ENCODE data around the gene PACC1.

Gene PACC1

DNA sequence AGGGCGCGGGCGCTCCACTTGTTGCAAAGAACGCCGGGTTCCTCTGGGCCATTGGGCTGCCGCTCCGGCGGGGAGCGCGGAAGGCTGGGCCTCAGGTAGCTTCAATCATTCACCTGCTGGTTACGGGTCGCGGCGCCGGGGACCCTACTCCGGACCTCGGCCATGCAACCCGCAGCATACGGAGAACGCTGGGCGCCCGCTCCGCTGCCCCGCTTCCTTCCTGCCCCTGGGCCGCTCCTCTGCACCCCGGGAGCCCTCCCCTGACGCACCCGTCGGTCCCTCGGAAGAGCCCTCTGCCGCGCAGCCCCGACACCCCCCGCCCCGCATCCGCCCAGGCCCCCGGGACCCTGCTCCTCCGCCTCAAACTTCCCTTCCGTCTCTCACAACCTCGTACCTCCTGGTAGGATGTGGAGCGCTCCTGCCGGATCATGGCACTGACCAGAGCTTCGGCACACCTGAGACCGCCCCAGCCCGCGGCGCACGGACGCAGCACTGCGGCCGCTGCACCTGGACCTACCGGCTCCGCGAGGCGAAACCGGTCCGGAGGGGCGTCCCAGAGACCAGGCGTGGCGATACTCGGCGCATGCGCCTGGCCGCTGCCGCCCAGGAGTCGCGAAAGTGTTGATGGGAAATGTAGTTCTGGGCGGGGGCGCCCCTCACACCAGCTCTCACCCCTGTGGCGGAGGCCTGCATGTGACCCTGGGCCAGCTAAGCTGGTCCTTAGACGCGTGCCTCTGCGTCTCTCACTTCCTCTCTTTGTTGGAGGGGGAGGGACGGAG, at the start of gene PACC1:
TSS of gene PACC1 (minus strand) at position 559 of the 779 bp plus-strand sequence. CDS start at position 430, 129 bp downstream.
- DNase-seq: peak; percentile 87 to 92
- H3K36me3 ChIP-seq: peaks cover 0 to 23% (median 12%) of the 10 kb centered on the region in 3 donors
- intact Hi-C loops (cut with DNase I; ENCODE audit: low total_unique reads): no loop called here
- H3K4me1 ChIP-seq: peaks cover 0 to 12% (median 7%) of the 10 kb centered on the region in 4 donors
- H3K9me3 ChIP-seq: no peaks in the 10 kb centered on the region
- peak within 1 kb of the TSS; percentile 51 to 64 for H3K27ac ChIP-seq
- no peaks in the 10 kb centered on the region for H3K27me3 ChIP-seq
- H3K4me3 ChIP-seq: peak within 1 kb of the TSS; percentile 72 to 93
- TF ChIP-seq, protein P1, sequence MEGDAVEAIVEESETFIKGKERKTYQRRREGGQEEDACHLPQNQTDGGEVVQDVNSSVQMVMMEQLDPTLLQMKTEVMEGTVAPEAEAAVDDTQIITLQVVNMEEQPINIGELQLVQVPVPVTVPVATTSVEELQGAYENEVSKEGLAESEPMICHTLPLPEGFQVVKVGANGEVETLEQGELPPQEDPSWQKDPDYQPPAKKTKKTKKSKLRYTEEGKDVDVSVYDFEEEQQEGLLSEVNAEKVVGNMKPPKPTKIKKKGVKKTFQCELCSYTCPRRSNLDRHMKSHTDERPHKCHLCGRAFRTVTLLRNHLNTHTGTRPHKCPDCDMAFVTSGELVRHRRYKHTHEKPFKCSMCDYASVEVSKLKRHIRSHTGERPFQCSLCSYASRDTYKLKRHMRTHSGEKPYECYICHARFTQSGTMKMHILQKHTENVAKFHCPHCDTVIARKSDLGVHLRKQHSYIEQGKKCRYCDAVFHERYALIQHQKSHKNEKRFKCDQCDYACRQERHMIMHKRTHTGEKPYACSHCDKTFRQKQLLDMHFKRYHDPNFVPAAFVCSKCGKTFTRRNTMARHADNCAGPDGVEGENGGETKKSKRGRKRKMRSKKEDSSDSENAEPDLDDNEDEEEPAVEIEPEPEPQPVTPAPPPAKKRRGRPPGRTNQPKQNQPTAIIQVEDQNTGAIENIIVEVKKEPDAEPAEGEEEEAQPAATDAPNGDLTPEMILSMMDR (IDR thresholded peaks at IDR 0.05): no peak

DNA sequence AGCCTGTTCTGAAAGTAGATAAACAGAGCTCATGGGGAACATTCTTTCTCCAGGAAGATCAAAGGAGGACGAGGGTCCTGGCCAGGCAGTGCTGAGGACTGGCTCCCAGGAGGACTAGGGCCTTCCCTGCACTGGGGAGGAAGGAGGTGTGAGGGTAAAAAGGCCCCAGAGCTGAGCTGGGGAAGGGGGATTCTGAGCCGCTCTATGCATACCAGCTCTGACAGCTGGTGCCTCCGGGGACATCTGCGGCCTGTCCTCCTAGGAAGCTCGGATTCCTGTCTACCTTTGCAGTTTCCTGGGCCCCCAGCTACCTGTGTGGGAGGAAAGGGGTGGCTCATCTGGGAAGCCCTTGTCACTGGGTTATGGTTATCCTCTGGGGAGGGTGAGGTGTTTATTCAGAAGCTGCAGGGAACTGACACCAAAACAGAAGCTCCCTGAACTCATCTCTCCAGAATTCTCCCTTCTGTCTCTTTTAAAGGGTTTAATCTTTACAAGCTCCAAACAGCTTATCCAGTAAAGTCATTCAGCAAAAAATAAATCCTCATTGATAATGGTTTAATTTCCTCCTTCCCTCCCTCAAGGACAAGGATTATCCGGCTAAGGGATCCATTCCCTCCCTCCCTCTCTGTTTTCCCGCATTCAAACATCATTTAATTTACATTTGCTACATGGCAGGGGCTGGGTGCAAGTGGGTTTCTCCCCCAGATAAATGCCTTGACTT, 49.0 kb upstream of the PACC1 start:
- Histone ChIP-seq H3K27ac (no peak overlapping the region), H3K36me3 (no peaks in the 10 kb centered on the region), H3K4me3 (no peak overlapping the region), H3K4me1 (peaks cover 0 to 24% (median 11%) of the 10 kb centered on the region in 4 donors), H3K27me3 (no peaks in the 10 kb centered on the region), H3K9me3 (no peaks in the 10 kb centered on the region)
- TF ChIP-seq, protein P1 (IDR thresholded peaks at IDR 0.05): no peak
- no peak for DNase-seq
- intact Hi-C loops (cut with DNase I; ENCODE audit: low total_unique reads): no loop called here

DNA sequence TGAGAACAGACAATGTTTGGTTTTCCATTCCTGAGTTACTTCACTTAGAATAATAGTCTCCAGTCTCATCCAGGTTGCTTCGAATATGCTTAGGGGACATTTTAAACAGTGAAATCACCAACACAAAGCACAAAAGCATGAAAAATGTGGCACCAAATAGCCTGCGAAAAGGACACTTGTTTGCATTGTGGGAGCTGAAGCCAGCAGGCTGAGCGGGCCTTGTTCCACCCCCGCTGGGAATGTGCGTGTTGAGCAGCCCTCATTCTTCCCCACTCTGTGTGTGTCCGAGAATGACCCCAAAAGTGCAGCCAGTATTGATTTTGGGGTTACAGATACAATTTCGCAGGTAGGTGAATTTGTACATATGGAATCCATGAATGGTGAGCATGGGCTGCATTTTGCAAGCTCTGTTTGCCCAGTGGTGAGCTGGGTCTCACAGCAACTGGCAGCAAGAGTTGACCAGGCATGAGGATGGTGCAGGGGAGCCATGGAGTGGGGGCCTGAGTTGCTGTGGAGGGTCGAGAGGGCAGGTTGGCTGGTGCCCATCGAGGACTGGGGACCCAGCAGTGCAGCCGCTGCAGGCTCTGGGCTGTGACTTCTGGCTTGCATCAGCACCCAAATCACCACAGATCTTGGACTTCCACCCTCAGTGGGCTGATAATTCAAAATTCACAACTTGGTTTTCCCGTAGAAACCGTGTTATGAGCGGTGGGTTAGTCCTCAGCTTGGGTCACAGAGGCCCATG, 47.4 kb upstream of the PACC1 start:
- H3K36me3 ChIP-seq: no peaks in the 10 kb centered on the region
- intact Hi-C loops (cut with DNase I; ENCODE audit: low total_unique reads): no loop called here
- H3K27me3 ChIP-seq: no peaks in the 10 kb centered on the region
- no peak overlapping the region for H3K4me3 ChIP-seq
- no peaks in the 10 kb centered on the region for H3K9me3 ChIP-seq
- H3K27ac ChIP-seq: no peak overlapping the region
- TF ChIP-seq, protein P1 (IDR thresholded peaks at IDR 0.05): no peak
- no peak for DNase-seq
- H3K4me1 ChIP-seq: peaks cover 0 to 11% (median 6%) of the 10 kb centered on the region in 4 donors

DNA sequence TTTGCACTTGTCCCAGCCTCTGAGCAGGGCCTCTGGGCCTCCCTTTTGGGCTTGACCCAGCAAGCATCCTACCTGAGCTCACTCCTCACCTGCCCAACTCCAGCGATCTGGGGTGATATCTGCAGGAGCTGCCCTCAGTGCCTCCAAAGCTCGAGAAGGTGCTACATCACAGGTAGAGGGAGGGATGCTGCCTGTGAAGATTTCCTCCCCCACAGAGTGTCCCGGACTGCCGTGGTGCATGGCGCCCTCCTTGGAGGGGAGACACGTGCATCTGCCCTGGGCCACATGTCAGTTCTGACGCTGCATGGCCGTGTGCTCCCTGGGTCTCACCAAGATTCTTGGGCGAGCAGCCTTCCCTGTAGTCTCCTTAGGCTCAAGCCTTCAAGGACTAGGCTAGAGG, 45.7 kb upstream of the PACC1 start:
- H3K27me3 ChIP-seq: no peaks in the 10 kb centered on the region
- DNase-seq: no peak
- H3K4me1 ChIP-seq: peaks cover 0 to 12% (median 7%) of the 10 kb centered on the region in 4 donors
- H3K27ac ChIP-seq: no peak overlapping the region
- no peaks in the 10 kb centered on the region for H3K36me3 ChIP-seq
- TF ChIP-seq, protein P1 (IDR thresholded peaks at IDR 0.05): no peak
- intact Hi-C loops (cut with DNase I; ENCODE audit: low total_unique reads): no loop called here
- H3K4me3 ChIP-seq: no peak overlapping the region
- no peaks in the 10 kb centered on the region for H3K9me3 ChIP-seq

DNA sequence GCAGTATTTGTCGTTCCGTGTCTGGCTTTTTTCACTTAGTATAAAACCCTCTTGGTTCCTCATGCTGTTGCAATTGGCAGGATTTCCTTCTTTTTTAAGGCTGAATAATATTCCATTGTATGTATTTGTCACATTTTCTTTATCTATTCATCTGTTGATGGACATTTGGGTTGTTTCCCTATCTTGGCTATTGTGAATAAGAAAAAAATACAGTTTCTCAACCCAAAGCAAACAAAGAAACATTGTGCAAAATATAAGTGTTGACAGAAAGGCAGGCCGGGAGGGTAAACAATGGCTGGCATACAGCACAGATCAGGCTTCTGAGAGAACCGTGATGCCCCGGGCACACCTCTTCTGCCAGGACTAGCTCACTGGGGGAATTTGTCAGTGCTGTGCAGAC, 45.0 kb upstream of the PACC1 start:
- TF ChIP-seq, protein P1 (IDR thresholded peaks at IDR 0.05): no peak
- no peaks in the 10 kb centered on the region for H3K27me3 ChIP-seq
- no peaks in the 10 kb centered on the region for H3K36me3 ChIP-seq
- H3K9me3 ChIP-seq: no peaks in the 10 kb centered on the region
- no peak for DNase-seq
- intact Hi-C loops (cut with DNase I; ENCODE audit: low total_unique reads): loop anchor here (5.0 to 10.0 kb wide), 2 partner anchors 387 to 425 kb away; partner anchors contain the start of genes DTL and INTS7
- peaks cover 0 to 12% (median 7%) of the 10 kb centered on the region in 4 donors for H3K4me1 ChIP-seq
- H3K4me3 ChIP-seq: no peak overlapping the region
- H3K27ac ChIP-seq: no peak overlapping the region

All from tibial artery (tissue), 4 donors.